Measurements from ENCODE around the gene THAP2. TPM values are rescaled to one million over a fixed set of nuclear protein-coding genes. Genes with fewer than 3 reads are reported as not detected.
A peak's percentile ranks its signal among the peaks of the same experiment; 100 is the strongest.
"Not testable (repeated sequence)": the region's sequence is repeated elsewhere in the genome, so short reads cannot be mapped to it uniquely, and the experiment has no call there.

Gene THAP2
- total RNA-seq, 2 donors from 2014 or later, result 3.8 to 6.0 TPM

DNA sequence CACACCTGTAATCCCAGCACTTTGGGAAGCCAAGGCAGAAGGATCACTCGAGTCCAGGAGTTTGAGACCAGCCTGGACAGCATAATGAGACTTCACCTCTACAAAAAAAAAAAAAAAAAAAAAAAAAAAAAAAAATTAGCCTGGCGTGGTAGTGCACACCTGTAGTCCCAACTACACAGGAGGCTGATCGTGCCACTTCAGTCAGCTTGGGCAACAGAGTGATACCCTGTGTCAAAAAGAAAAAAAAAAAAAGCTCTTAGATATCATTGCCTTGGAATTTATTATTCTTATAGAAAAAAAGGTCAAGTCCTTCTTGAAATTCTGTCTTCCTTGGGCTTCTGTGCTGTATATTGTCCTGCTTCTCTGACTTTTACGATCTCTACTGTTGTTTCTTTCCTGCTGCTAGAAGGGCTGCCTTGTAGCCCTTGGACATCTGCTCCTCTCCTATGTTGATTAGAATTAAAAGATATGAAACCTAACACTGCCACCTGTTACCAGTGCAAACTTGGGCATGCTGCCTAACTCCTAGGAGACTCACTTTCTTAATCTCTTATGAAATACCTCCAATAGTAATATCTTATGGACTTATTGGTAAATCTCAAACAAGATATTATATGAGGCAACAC lies 27.5 kb downstream of the THAP2 start:
- H3K27me3 ChIP-seq, result no peaks in the 10 kb centered on the region
- DNase-seq, result peak; percentile 35
- H3K9ac ChIP-seq (ENCODE audit: low read depth in 2 of 2, low read length in 2 of 2), result peak overlapping the region; percentile 47 to 63
- TF ChIP-seq, protein P1, sequence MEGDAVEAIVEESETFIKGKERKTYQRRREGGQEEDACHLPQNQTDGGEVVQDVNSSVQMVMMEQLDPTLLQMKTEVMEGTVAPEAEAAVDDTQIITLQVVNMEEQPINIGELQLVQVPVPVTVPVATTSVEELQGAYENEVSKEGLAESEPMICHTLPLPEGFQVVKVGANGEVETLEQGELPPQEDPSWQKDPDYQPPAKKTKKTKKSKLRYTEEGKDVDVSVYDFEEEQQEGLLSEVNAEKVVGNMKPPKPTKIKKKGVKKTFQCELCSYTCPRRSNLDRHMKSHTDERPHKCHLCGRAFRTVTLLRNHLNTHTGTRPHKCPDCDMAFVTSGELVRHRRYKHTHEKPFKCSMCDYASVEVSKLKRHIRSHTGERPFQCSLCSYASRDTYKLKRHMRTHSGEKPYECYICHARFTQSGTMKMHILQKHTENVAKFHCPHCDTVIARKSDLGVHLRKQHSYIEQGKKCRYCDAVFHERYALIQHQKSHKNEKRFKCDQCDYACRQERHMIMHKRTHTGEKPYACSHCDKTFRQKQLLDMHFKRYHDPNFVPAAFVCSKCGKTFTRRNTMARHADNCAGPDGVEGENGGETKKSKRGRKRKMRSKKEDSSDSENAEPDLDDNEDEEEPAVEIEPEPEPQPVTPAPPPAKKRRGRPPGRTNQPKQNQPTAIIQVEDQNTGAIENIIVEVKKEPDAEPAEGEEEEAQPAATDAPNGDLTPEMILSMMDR (IDR thresholded peaks at IDR 0.05), result no peak
- no peak overlapping the region for H3K27ac ChIP-seq
- no peak overlapping the region for H3K4me3 ChIP-seq
- H3K4me1 ChIP-seq, result peaks cover 7% of the 10 kb centered on the region
- no peaks in the 10 kb centered on the region for H3K9me3 ChIP-seq
- H3K36me3 ChIP-seq, result no peaks in the 10 kb centered on the region
- intact Hi-C loops (cut with DNase I), result no loop called here

DNA sequence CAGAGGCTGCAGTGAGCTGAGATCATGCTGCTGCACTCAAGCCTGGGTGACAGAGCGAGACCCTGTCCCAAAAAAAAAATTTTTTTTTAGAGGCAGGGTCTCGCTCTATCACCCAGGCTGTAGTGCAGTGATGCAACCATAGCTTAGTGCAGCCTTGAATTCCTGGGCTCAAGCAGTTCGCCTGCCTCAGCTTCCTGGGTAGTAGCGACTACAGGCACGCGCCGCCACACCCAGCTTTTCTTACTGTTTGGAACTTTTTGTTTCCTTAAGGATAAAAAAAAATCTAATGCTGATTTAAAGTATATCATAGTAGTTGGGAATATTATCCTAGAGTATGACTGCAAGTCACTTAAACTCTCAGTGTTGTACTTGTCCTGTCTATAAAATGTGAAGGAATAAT lies 29.0 kb downstream of the THAP2 start:
- peak overlapping the region; percentile 70 for H3K27ac ChIP-seq
- H3K4me3 ChIP-seq, result no peak overlapping the region
- no peaks in the 10 kb centered on the region for H3K27me3 ChIP-seq
- no peaks in the 10 kb centered on the region for H3K36me3 ChIP-seq
- H3K9me3 ChIP-seq, result no peaks in the 10 kb centered on the region
- TF ChIP-seq, protein P1 (IDR thresholded peaks at IDR 0.05), result no peak
- intact Hi-C loops (cut with DNase I), result no loop called here
- H3K4me1 ChIP-seq, result peaks cover 7% of the 10 kb centered on the region
- peak overlapping the region in 1 of 2 donors; percentile 20 for H3K9ac ChIP-seq (ENCODE audit: low read depth in 2 of 2, low read length in 2 of 2)
- peak; percentile 57 for DNase-seq

DNA sequence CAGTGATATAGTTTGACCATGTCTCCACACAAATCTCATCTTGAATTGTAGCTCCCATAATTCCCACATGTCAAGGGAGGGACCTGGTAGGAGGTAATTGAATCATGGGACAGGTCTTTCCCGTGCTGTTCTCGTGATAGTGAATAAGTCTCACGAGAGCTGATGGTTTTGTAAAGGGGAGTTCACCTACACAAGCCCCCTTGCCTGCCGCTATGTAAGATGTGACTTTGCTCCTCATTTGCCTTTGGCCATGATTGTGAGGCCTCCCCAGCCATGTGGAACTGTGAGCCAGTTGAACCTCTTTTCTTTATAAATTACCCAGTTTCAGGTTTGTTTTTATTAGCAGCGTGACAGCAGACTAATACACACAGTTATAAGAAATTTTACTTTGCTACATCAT lies 29.6 kb downstream of the THAP2 start:
- intact Hi-C loops (cut with DNase I); H3K4me3 ChIP-seq; H3K9me3 ChIP-seq; H3K4me1 ChIP-seq; H3K27me3 ChIP-seq; DNase-seq; H3K36me3 ChIP-seq: not testable (repeated sequence)
- Histone ChIP-seq H3K27ac (peak overlapping the region; percentile 70), H3K9ac (ENCODE audit: low read depth in 2 of 2, low read length in 2 of 2) (peak overlapping the region; percentile 53 to 92)

DNA sequence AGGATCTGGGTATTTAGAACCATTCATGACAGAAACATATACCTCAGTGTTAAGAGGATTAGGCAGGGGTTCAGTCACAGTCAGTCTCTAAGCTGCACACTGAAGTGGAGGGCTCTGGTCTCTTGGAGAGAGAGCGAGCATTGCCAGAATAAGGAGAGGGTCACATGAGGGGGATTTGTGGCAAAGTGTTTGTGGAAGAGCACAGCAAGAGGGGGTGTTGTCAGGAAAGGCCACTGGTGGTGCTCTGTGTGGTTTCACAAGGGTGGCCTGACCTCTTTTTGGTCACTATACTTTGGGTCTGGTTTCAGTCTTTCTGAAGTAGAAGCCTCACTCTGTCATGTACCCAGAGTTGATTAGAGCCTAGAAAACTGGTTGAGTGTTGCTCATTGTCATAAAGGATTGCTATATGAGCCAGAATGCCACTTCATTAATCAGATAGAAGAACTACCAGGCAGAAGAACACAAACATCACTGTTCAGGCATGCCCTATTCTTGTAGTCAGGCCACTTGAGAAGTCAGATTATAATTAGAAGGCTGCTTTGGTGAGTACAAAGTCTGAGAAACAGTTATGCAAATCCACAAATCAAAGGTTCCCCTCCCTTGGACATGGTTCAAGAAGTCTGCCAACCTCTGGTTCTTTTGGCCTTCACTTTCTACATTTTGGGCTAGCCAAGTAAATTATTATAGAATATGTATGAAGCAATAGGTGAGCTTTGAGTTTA lies 30.2 kb downstream of the THAP2 start:
- intact Hi-C loops (cut with DNase I), result no loop called here
- DNase-seq, result peak; percentile 60
- H3K9me3 ChIP-seq, result no peaks in the 10 kb centered on the region
- peaks cover 2% of the 10 kb centered on the region for H3K4me1 ChIP-seq
- no peak overlapping the region for H3K4me3 ChIP-seq
- H3K9ac ChIP-seq (ENCODE audit: low read depth in 2 of 2, low read length in 2 of 2), result peak overlapping the region; percentile 53 to 92
- no peaks in the 10 kb centered on the region for H3K27me3 ChIP-seq
- H3K27ac ChIP-seq, result peak overlapping the region; percentile 70
- H3K36me3 ChIP-seq, result no peaks in the 10 kb centered on the region
- TF ChIP-seq, protein P1 (IDR thresholded peaks at IDR 0.05), result no peak

DNA sequence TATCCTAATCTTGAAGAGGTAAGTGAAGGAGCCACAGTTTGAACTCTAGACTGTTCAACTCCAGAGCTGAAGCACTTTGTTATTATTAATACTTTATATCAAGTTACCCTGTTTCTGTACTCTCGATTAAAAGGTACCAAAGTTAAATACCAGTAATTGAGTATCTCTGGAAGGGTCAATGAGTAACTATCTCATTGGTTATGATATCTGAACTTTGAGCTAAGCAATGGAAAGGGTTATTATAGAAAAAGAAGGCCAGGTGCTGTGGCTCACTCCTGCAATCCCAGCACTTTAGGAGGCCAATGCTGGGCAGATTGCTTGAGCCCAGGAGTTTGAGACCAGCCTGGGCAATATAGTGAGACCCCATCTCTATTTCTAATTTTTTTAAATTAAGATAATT lies 31.7 kb downstream of the THAP2 start:
- Histone ChIP-seq H3K27ac (peak overlapping the region; percentile 70), H3K36me3 (no peaks in the 10 kb centered on the region), H3K9ac (ENCODE audit: low read depth in 2 of 2, low read length in 2 of 2) (no peak overlapping the region), H3K27me3 (no peaks in the 10 kb centered on the region), H3K4me3 (no peak overlapping the region), H3K4me1 (no peaks in the 10 kb centered on the region), H3K9me3 (no peaks in the 10 kb centered on the region)
- TF ChIP-seq, protein P1 (IDR thresholded peaks at IDR 0.05), result no peak
- DNase-seq, result no peak
- intact Hi-C loops (cut with DNase I), result no loop called here

DNA sequence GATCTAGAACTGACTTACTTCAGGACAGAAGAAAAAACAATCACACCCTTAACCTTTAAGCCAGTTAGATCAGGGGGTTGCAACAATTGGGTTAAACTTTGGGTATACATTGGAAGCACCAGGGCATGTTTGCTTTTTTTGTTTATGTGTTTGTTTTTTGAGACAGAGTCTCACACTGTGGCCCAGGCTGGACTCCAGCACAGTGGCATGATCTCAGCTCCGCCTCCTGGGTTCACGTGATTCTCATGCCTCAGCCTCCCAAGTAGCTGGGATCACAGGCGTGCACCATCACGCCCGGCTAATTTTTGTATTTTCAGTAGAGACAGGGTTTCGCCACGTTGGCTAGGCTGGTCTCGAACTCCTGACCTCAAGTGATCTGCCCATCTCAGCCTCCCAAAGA lies 38.1 kb downstream of the THAP2 start:
- H3K9me3 ChIP-seq; H3K27me3 ChIP-seq; H3K36me3 ChIP-seq; H3K4me1 ChIP-seq; intact Hi-C loops (cut with DNase I); DNase-seq; H3K27ac ChIP-seq; H3K9ac ChIP-seq (ENCODE audit: low read depth in 2 of 2, low read length in 2 of 2); H3K4me3 ChIP-seq: not testable (repeated sequence)
